Measurements from ENCODE around the gene HEATR1. TPM values are rescaled to one million over a fixed set of nuclear protein-coding genes. Genes with fewer than 3 reads are reported as not detected.
A peak's percentile ranks its signal among the peaks of the same experiment; 100 is the strongest.
"Not testable (repeated sequence)": the region's sequence is repeated elsewhere in the genome, so short reads cannot be mapped to it uniquely, and the experiment has no call there.

Gene HEATR1
- total and polyA plus RNA-seq, 3 donors from 2014 or later = 27.9 to 57.7 (median 51.7) TPM

DNA sequence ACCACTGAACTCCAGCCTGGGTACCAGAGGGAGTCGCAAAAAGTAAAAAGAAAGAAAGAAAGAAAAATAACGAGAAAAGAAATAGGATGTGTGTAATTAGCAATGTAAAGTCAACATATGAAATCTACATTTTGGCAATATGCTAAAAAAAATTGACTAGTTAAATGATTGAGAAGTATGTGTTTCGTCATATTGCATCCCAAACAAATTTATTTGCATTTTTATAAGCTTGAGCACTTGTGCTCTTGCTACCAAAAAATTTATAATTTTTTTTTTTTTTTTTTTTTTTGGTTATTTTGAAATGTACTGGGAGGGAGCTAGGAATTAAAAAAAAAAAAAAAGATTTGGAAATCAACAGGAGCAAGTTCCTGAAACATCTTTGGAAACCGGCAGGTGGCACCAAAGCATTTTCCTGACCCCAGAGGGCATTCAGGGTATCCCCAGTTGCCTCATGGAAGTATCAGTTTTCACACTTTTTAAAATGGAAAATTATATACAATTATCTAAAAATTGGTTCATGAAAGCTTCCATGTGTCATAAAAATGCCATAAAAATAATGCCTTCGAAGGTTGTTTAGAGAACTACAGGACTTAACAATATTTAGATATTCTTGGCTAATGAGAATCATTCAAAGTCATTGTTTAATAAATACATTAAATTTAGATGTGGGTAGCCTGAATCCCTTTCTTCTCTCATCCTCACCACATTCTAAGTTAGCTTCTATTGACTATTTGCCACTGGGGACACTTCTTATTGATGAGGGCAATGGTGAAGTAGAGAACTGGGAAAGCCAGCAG is 4.8 kb upstream of the HEATR1 start:
- H3K9me3 ChIP-seq = no peaks in the 10 kb centered on the region
- TF ChIP-seq POLR2A (IDR thresholded peaks at IDR 0.05) = no peak
- TF ChIP-seq, protein P1, sequence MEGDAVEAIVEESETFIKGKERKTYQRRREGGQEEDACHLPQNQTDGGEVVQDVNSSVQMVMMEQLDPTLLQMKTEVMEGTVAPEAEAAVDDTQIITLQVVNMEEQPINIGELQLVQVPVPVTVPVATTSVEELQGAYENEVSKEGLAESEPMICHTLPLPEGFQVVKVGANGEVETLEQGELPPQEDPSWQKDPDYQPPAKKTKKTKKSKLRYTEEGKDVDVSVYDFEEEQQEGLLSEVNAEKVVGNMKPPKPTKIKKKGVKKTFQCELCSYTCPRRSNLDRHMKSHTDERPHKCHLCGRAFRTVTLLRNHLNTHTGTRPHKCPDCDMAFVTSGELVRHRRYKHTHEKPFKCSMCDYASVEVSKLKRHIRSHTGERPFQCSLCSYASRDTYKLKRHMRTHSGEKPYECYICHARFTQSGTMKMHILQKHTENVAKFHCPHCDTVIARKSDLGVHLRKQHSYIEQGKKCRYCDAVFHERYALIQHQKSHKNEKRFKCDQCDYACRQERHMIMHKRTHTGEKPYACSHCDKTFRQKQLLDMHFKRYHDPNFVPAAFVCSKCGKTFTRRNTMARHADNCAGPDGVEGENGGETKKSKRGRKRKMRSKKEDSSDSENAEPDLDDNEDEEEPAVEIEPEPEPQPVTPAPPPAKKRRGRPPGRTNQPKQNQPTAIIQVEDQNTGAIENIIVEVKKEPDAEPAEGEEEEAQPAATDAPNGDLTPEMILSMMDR (IDR thresholded peaks at IDR 0.05) = peak; percentile 16 to 58 (median 51)
- intact Hi-C loops (cut with DNase I; ENCODE audit: low total_unique reads) = no loop called here

DNA sequence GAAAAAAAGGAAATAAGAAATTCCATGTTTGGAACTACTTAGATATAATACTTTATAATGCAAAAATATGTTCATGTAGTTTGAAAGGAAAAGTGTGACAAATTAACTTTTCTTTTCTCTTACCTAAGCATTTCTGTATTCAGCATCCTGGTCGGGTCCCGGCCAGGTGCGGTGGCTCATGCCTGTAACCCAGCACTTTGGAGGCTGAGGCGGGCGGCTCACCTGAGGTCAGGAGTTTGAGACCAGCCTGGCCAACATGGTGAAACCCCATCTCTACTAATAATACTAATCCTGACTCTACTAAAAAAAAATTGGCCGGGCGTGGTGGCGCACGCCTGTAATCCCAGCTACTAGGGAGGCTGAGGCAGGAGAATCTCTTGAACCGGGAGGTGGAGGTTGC is 3.3 kb upstream of the HEATR1 start:
- H3K4me1 ChIP-seq; intact Hi-C loops (cut with DNase I; ENCODE audit: low total_unique reads); H3K9me3 ChIP-seq; H3K27ac ChIP-seq; H3K4me3 ChIP-seq; H3K36me3 ChIP-seq (ENCODE audit: low read depth, missing control alignments); DNase-seq; H3K27me3 ChIP-seq: not testable (repeated sequence)
- 89 to 92% methylated on average over 10 of the region's 10 CpGs for WGBS, 2 donors

More for the DNA sequence above, 4.8 kb upstream of the HEATR1 start:
- no peak overlapping the region for H3K27ac ChIP-seq
- DNase-seq = peak; percentile 67
- H3K27me3 ChIP-seq = no peaks in the 10 kb centered on the region
- no peak overlapping the region for H3K4me3 ChIP-seq
- no peaks in the 10 kb centered on the region for H3K36me3 ChIP-seq (ENCODE audit: low read depth, missing control alignments)
- no peaks in the 10 kb centered on the region for H3K4me1 ChIP-seq
- 29 to 32% methylated on average over 5 of the region's 5 CpGs for WGBS, 2 donors

DNA sequence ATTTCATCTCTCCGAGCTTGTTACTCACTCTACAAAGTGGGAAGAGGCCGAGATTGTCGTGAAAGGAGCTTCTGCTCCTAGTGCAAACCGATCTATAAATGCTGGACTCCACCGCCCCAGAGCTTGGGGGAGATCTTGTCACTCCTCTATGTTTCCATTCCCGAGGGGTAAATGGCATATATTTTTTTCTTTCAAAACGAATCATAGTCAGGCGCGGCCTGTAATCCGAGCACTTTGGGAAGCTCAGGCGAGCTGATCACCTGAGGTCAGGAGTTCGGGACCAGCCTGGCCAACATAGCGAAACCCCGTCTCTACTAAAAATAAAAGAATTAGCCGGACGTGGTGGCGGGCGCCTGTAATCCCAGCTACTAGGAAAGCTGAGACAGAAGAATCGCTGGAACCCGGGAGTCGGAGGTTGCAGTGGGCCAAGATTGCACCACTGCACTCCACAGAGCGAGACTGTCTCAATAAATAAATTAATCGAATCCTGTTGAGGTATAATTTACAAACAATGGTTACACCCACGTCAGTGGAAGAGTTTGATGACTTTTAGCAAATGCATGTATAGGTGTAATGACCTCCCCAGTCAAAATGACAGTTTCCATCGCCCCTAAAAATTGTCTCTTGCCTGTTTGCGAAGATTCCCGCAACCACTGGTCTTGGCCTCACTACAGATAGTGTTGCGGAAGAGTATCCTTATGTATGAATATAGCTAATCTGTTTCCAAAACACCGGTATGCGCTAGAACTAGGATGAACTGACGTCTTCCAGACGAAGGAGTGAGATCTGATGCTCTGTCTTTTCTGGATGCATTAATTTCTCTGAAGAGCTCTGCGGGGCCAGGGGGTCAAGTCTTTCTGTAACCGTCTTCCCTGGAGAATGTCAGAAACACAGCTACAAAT is 840 bp upstream of the HEATR1 start:
- Histone ChIP-seq H3K36me3 (ENCODE audit: low read depth, missing control alignments) (no peaks in the 10 kb centered on the region), H3K27ac (peak overlapping the region; percentile 75 to 86), H3K4me1 (peaks cover 4% of the 10 kb centered on the region), H3K27me3 (no peaks in the 10 kb centered on the region), H3K4me3 (peak overlapping the region; percentile 79 to 84), H3K9me3 (no peaks in the 10 kb centered on the region)
- 50 to 59% methylated on average over 33 to 34 of the region's 34 CpGs for WGBS, 2 donors
- intact Hi-C loops (cut with DNase I; ENCODE audit: low total_unique reads) = no loop called here
- TF ChIP-seq, protein P1 (IDR thresholded peaks at IDR 0.05) = no peak
- no peak for TF ChIP-seq POLR2A (IDR thresholded peaks at IDR 0.05)
- no peak for DNase-seq

DNA sequence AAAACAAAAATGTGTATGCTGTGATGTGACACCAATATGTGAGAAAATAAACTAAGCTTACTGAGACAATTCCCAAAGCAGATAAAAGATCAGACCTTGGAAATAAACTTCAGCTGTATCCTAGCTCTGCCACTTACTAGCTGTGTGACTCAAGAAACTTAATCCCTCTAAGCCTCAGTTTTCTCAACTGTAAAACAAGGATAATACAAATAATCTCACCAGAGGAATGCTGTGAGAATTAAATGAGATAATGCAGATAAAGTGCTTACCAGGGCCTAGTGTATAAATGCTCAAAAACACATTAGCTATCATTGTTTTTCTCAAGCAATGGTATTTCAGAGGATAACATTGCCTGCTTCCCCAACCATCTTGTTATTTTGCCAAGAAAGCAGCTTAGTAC is 2.1 kb downstream of the HEATR1 start:
- DNase-seq = no peak
- intact Hi-C loops (cut with DNase I; ENCODE audit: low total_unique reads) = no loop called here
- no peak for TF ChIP-seq POLR2A (IDR thresholded peaks at IDR 0.05)
- TF ChIP-seq, protein P1 (IDR thresholded peaks at IDR 0.05) = no peak

DNA sequence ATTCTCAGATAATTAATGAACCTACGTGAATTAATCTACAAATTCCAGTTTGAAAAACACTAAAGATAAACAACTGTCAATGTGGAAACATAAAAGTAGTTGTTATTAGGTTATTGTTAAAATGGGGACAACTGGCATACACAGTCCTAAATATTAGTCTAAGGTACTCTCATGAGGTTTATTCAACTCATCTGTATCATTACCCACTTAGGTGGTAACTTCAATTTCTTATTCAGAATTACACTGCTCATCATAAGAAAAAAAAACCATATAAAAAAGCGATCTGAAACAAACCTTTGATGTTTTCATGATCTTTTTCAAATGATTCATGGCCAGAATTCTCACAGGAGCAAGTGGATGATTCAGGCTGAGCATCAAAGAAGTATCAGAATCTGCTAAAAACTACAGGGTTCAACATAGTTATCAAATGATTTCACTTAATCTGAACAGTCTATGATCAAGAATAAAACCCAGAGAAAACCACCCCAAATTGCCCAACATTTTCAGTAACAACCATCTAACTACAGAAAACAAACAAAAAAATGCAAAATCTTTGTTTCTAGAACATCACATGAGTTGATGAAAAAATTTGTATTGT is 13.7 kb downstream of the HEATR1 start:
- DNase-seq = no peak
- H3K4me3 ChIP-seq = no peak overlapping the region
- H3K4me1 ChIP-seq = no peaks in the 10 kb centered on the region
- H3K27ac ChIP-seq = no peak overlapping the region
- intact Hi-C loops (cut with DNase I; ENCODE audit: low total_unique reads) = no loop called here
- WGBS, 2 donors = 86% methylated on average over 2 of the region's 2 CpGs
- H3K27me3 ChIP-seq = no peaks in the 10 kb centered on the region
- no peaks in the 10 kb centered on the region for H3K36me3 ChIP-seq (ENCODE audit: low read depth, missing control alignments)
- H3K9me3 ChIP-seq = no peaks in the 10 kb centered on the region
- TF ChIP-seq POLR2A (IDR thresholded peaks at IDR 0.05) = no peak
- TF ChIP-seq, protein P1 (IDR thresholded peaks at IDR 0.05) = no peak

More for the DNA sequence above, 2.1 kb downstream of the HEATR1 start:
- H3K27me3 ChIP-seq = no peaks in the 10 kb centered on the region
- H3K27ac ChIP-seq = no peak overlapping the region
- no peak overlapping the region for H3K4me3 ChIP-seq
- peaks cover 4% of the 10 kb centered on the region for H3K4me1 ChIP-seq
- H3K36me3 ChIP-seq (ENCODE audit: low read depth, missing control alignments) = no peaks in the 10 kb centered on the region
- no peaks in the 10 kb centered on the region for H3K9me3 ChIP-seq

Measured in testis (tissue), 3 donors.